ENCODE results near the gene CRTAC1.

Gene CRTAC1

GRCh38 chr10:98029149-98030092 lies 1.0 kb downstream of the CRTAC1 start:
- DNase-seq, result peak; percentile 49

DNA sequence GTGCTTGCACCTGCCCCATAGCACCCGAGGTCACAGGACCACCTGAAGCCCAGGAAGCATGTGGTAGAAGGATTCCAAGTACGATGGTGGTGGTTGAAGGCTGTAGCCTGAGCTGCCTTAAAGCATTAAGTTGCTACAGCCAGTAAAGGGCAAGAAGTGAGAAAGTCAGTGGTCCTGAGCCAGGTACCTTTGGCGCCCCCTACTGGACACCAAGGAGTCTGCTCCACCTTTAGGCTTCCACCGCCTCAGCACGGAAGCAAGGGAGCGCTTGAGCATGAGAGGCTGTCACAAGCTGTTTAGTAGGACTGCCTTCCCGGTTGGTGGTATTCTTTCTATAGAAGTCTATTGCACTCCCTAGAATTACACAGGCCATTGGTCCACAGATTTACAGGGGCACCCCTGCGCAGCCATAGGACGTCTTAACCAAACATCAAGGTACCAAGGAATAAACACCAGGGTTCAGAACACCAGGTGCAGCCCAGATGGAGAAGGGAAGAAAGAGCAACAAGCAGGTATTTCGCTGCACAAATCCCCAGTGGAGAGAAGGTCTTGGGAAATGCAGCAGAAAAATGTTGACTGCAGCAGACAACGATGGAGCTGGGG lies 2.2 kb downstream of the CRTAC1 start:
- peak; percentile 77 for DNase-seq

- DNase-seq, result no peak
These were observed 7.4 kb downstream of the CRTAC1 start for GRCh38 chr10:98023024-98023423.

DNA sequence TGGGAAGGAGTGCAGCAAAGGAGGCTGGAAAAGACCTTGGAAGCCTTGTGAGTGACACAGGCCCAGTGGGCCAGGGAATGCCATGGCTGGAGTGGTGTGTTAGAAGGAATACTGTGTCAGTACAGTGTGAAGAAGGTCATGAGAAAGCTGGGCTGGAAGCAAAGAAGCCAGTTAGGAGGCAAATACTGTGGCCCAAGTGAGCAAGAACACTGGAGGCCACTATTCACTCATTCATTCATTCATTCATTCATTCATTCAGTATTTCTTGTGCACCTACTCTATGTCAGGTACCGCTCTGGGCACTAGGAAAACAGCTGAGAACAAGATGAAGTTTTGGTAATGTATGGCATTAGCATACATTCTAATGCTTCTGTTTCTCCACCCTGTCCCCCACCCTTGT lies 9.6 kb downstream of the CRTAC1 start:
- no peak for DNase-seq

DNA sequence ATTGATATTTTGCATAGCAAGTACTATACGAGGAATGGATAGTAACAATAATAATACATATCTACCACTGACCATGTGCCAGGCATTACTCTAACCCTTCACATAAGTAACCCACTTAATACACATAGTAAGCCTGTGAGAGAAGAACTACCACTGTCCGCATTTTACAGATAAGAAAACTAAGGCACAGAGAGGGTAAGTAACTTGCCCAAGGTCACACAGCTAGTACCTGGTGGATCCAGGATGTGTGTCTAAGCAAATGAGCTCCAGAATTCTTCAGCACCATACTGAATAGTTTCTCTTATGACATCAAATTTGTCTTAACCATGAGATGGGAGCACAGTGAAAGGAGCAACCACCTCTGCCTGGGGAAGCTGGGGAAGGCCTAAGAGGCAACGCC lies 10.2 kb downstream of the CRTAC1 start:
- no peak for DNase-seq

DNA sequence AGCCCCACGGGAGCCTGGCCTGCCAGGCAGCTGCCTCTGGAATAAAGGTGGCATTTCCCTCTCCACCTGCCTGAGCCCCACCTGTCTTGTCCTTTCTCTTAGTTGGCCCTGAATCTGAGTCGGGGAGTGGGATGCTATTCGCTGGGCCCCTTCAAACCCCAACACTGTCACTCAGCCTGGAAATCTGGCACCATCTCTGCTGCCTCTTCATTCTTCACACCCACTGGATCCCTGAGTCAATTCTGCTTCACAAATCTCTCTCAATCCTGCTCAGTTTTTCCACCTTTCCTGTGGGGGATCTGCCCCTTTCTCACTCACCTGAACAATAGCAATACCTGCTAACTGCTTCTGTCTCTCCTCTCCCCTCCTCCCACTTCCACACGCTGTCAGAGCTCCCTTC lies 10.6 kb downstream of the CRTAC1 start:
- no peak for DNase-seq

- no peak for DNase-seq
These were observed 13.5 kb downstream of the CRTAC1 start for GRCh38 chr10:98016772-98017475.

DNA sequence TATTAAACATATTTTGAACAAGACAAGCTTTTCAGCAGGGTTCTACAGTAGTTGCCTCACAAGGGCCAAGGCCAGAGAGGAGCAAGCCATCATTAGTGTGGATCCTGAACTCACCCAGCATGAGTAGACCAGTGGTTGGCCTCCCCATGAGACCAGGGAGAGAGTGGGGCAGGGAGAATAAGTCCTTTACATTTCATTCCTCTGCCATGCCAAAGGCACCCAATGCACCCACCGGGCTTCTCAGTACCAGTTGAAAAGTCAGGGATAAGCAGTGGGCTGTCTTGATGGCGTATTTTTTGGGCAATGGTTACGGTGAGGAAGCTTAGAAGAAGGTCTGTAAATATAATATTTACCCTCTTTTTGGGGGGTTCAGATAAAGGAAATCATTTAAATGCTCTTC lies 16.6 kb downstream of the CRTAC1 start:
- no peak for DNase-seq

DNA sequence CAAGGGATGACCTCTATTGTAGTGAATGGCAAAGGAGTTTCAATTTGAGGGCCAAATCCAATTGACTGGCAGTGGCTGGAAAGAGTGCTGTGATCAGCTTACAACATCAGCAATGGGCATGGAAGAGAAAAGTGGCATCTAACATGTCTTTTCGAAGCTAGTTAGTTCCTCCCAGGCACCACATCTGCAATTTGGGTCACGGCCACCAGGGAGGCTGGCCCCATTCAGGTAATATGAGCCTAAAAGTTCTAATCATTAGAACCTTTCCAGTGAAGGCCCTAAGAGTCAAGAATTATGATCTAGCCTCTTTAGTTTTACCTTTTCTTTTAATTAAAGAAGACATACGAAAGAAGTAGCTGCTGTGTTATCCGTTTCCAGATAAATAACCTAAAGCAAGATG lies 17.3 kb downstream of the CRTAC1 start:
- no peak for DNase-seq

DNA sequence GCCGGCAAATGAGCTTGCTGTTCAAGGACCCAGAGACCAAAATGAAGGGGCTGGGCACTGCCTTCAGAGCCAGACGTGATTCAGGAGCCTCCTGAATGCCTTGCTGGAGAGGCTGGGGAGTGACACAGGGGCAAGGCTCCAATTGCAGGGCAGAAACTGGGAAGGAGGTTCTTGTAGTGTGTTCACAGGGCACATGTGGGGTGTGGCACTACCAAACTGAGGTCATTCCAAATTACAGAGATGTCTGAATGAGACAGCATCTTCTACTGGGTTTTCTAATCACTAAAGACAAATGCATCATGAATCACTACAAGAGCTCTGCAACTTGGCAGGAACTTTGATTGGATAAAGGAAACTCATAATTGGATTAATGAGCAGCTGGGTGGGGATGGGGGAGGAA lies 17.8 kb downstream of the CRTAC1 start:
- DNase-seq, result no peak

DNA sequence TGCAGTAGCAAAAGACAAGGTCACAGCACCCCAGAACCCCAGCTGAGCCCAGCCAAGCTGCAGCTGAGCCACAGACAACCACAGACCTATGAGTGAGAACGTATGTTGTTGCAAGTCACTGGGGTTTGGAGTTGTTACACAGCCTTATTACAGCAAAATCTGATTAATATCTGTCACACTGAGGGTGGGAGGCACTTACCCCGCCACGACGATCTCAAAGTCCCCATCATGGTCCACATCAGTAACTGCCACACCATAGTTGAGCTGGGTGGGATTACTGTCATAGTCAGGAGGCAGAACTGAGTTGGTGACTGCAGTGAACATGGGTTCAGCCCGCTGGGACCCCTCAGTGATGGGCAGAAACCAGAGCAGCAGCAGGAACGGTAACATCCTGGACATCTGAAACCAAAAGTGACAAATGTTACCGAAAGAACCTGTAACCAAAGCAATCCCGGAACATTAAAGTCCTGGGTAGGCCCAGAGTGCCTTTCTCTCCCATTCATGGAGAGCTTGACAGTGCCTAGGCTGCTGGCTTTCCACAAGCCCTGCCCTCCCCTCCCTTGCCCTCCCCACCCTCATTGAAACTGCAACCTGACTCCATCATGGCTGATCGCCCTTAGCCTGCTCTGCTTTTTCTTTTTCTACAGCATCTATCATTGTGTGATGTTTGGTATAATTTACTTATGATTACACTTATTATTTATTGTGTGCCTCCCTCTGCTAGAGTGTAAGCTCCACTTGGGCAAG lies 19.3 kb downstream of the CRTAC1 start:
- DNase-seq, result peak; percentile 12

DNA sequence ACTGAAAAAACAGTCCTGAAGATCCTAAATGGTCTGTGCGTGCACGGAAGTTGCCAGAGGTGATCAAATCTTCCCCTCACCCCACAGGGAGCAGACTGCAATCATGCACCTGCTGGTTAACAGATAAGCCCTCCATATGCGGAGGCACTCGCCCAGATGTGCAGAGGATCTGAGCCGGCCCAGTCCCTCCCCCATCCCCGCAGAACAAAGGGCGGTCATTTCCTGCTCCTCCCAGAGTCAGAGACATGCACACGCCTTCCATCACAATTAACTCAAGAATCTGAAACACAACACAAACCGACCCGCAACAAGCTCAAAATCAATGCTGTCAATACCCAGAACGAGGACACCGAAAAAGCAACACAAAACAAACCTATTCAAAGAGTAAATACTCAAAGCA lies 24.2 kb downstream of the CRTAC1 start:
- peak; percentile 71 for DNase-seq

GRCh38 chr10:98001736-98002135 lies 28.7 kb downstream of the CRTAC1 start:
- no peak for DNase-seq

- DNase-seq, result no peak
These were observed 30.1 kb downstream of the CRTAC1 start for GRCh38 chr10:98000346-98000745.

DNA sequence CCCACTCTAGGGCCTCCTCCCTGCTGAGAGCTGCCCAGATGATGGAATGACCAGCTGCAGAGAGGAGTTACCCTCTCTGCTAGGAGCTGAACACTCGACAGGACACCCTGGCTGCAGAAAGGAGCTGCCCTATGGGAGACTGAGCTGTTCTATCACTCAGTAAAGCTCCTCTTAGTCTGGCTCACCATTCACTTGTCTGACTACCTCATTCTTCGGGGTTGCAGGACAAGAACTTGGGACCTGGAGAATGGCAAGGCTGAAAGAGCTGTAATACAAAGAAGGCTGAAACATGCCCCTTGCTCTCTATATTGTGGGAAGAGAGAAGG lies 30.5 kb downstream of the CRTAC1 start:
- no peak for DNase-seq

DNA sequence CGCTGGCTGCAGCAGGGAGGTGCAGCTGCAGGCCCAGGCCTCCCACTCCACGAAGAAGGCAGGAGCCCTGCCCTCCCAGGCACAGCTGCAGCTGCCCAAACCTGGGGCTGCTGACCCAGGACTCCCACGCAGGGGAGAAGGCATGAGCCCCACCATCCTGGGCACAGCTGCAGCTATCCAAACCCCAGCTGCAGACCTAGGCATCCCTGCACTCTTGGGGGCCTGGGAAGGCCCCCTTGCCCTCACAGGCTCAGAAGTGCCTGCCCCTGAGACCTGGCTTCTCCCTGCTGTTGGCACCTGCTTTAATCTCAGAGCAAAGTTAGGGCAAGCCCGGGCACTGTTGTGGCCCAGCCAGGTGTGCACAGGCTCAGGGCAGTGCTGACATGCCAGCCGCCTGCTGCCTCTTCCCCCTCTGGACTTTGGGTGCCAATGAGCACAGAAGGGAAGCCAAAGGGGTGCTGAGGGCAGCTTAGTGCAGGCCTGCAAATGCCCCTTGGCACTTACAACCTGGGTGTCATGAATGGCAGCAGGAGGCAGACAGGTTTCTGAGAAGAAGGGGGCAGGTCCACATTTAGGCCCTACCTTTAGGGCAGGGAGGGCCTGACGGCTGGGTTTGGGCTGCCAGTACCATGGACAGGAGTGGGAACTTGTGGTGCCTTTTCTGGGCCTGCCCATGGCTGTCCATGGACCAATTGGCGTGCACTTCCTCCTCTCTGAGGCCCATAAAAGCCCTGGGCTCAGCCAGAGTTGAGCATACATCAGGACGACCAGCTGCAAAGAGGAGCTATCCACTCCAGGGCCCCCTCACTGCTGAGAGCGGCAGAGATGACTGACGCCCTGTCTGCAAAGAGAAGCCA lies 31.1 kb downstream of the CRTAC1 start:
- no peak for DNase-seq

DNA sequence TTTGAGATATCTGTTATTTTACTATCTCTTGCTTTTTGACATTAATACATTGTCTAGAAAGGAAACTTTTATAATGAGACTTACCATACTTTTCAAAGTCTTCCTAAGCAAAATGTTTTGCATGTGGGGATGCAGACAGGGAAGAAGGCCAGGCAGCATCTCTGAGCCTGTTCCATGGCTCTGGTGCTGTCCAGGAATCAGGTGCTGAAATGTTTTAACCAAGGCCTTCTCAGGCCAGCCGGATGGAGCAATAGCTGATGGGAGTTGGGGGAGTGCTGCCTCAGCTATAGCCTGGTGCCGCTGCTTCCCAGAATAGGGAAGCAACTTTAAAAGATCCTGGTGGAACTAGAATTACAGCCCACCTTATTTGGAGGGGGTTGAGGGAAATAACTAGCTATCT lies 38.5 kb downstream of the CRTAC1 start:
- DNase-seq, result no peak

- no peak for DNase-seq
These were observed 48.6 kb downstream of the CRTAC1 start for GRCh38 chr10:97981816-97982215.

DNA sequence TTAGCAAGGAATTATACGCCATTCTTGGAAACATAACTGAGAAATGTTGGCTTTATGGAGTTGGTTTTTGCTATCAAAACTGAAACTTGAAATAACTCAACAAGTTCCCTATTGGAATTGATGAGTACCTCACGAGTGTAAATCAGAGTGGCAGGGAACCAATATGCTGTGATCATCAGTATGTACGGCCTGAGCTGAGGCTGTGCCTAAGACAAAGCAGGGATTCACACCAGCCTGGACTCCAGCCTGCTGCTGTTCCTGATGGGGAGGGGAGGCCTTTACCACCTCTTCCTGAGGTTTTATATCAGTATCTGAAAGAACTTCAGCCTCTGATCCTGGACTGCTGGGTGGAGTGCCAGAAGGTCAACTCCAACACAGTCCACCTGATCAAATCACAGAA lies 52.7 kb downstream of the CRTAC1 start:
- no peak for DNase-seq

DNA sequence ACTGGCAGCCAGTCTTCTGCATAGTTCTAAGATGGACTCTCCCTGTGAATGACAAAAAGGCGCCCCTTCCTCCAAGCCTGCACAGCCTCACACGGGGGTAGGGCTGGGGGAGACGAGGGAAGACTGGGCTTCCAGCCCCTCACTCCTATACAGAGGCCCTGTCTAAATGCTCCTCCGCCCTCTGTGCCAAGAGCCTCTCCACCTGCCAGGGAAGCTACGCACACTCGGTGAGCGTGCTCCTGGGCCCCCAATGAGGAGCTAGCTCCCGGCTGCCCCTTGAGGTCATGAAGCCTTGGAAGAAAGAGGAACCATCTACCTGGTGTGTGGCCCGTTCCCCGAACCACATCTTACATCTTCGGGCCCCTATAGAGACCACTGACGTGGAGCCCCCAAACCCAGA lies 54.8 kb downstream of the CRTAC1 start:
- DNase-seq, result no peak

DNA sequence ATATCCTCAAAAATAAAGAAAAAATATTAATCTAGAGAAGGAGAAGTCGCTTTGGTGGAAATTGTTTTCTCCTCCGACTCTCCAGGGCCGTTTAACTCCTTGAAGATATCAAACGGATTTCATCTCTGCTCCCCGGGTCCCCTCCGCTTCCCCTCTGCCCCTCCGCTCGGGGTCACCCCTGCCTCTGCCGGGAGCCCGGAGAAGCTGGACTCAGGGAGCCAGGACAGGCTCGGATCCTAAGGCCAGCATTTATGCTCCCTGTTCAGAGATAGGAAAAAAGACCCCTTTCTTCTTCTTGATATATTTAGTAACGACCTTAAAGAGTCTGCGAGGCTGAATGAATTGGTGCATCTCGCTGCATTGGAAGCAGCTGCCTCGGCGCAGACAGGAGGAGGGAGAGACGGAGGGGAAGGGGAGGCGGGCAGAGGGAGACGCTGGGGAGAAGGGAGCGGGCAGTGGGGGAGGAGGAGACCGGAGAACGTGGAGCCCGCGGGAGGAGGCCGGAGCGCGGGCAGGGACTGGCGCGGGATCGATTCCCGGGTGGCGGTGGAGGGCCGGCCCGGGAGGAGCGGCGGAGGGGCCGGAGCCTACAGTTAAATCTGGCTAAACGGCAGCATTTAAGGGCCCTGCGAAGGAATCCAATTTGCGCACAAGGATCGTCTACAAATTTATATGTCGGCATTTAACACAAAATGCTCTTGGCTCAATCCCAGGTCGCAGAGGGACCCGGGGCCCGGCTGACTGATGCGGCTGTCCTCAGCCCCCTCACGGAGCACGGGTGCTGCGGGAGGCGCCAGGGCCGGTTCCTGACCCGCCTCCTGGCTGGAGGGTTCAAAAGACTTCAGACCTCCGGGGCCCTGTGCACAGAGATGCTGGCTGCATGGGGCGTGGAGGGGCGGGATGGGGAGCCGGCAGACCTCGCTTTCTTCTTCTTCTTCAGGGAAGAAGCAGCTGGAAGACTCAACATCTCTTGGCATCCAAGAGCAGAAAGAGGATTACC lies 55.6 kb downstream of the CRTAC1 start:
- peak; percentile 56 for DNase-seq
